ENCODE measurements around the gene COL8A1. TPM values are rescaled to one million over a fixed set of nuclear protein-coding genes. Genes with fewer than 3 reads are reported as not detected.

COL8A1 gene
- total and polyA plus RNA-seq, 8 donors, result 0.31 to 16.5 (median 6.6) TPM

GRCh38 chr3:99777708-99778107, 139.3 kb downstream of the COL8A1 start:
- Histone ChIP-seq H3K27ac (no peak overlapping the region), H3K27me3 (peaks cover 0 to 9% (median 0%) of the 10 kb centered on the region in 3 donors), H3K36me3 (no peaks in the 10 kb centered on the region), H3K4me3 (no peak overlapping the region), H3K9me3 (no peaks in the 10 kb centered on the region), H3K4me1 (no peaks in the 10 kb centered on the region)
- no peak for DNase-seq
- WGBS, 5 donors, result 67 to 77% (median 72%) methylated on average over 2 of the region's 2 CpGs
- intact Hi-C loops (cut with DNase I; ENCODE audit: low total_unique reads), result no loop called here
- TF ChIP-seq EP300 (IDR thresholded peaks at IDR 0.05) (no peak), POLR2A (IDR thresholded peaks at IDR 0.05) (no peak), POLR2AphosphoS5 (IDR thresholded peaks at IDR 0.05) (no peak), CTCF (IDR thresholded peaks at IDR 0.05) (no peak)

- Histone ChIP-seq H3K27ac (no peak overlapping the region), H3K36me3 (no peaks in the 10 kb centered on the region), H3K4me3 (no peak overlapping the region), H3K4me1 (no peaks in the 10 kb centered on the region), H3K9me3 (no peaks in the 10 kb centered on the region), H3K27me3 (peaks cover 0 to 9% (median 0%) of the 10 kb centered on the region in 3 donors)
- no peak for DNase-seq
- WGBS, 5 donors, result 39 to 56% (median 51%) methylated on average over 3 of the region's 3 CpGs
- intact Hi-C loops (cut with DNase I; ENCODE audit: low total_unique reads), result no loop called here
- TF ChIP-seq EP300 (IDR thresholded peaks at IDR 0.05) (no peak), POLR2AphosphoS5 (IDR thresholded peaks at IDR 0.05) (no peak), CTCF (IDR thresholded peaks at IDR 0.05) (no peak), POLR2A (IDR thresholded peaks at IDR 0.05) (no peak)
These were observed 142.4 kb downstream of the COL8A1 start for GRCh38 chr3:99780749-99781148.

- WGBS, 5 donors, result 68 to 82% (median 71%) methylated on average over 3 of the region's 3 CpGs
- TF ChIP-seq POLR2A (IDR thresholded peaks at IDR 0.05), result no peak
- no peak for TF ChIP-seq EP300 (IDR thresholded peaks at IDR 0.05)
- TF ChIP-seq POLR2AphosphoS5 (IDR thresholded peaks at IDR 0.05), result no peak
- TF ChIP-seq CTCF (IDR thresholded peaks at IDR 0.05), result no peak
- H3K9me3 ChIP-seq, result no peaks in the 10 kb centered on the region
- peaks cover 0 to 9% (median 0%) of the 10 kb centered on the region in 3 donors for H3K27me3 ChIP-seq
- intact Hi-C loops (cut with DNase I; ENCODE audit: low total_unique reads), result no loop called here
- H3K27ac ChIP-seq, result no peak overlapping the region
- no peak for DNase-seq
- H3K4me3 ChIP-seq, result no peak overlapping the region
- H3K36me3 ChIP-seq, result no peaks in the 10 kb centered on the region
- no peaks in the 10 kb centered on the region for H3K4me1 ChIP-seq
These were observed 143.4 kb downstream of the COL8A1 start for GRCh38 chr3:99781761-99782160.

GRCh38 chr3:99783011-99783573, 144.7 kb downstream of the COL8A1 start:
- no peak overlapping the region for H3K27ac ChIP-seq
- H3K36me3 ChIP-seq, result no peaks in the 10 kb centered on the region
- no peak overlapping the region for H3K4me3 ChIP-seq
- no peaks in the 10 kb centered on the region for H3K4me1 ChIP-seq
- peaks cover 0 to 9% (median 0%) of the 10 kb centered on the region in 3 donors for H3K27me3 ChIP-seq
- no peaks in the 10 kb centered on the region for H3K9me3 ChIP-seq
- WGBS, 5 donors, result 66 to 77% (median 69%) methylated on average over 5 of the region's 5 CpGs
- intact Hi-C loops (cut with DNase I; ENCODE audit: low total_unique reads), result no loop called here
- TF ChIP-seq POLR2A (IDR thresholded peaks at IDR 0.05) (no peak), EP300 (IDR thresholded peaks at IDR 0.05) (no peak), POLR2AphosphoS5 (IDR thresholded peaks at IDR 0.05) (no peak), CTCF (IDR thresholded peaks at IDR 0.05) (no peak)
- no peak for DNase-seq

Data from stomach (tissue), 9 donors.